ENCODE results near the gene C9orf78.

C9orf78 gene

GRCh38 chr9:129835128-129835859 lies at the start of gene C9orf78, which contains the start of gene USP20:
TSS of gene C9orf78 (minus strand) at chr9:129835275. CDS start at chr9:129835221, 54 bp downstream.
TSS of gene USP20 (plus strand) at chr9:129835458. CDS start at chr9:129852556, 17,098 bp downstream.
- Histone ChIP-seq H3K27me3 (ENCODE audit: control insufficient read depth, insufficient read depth, low read length) (no peaks in the 10 kb centered on the region), H3K9me3 (ENCODE audit: control insufficient read depth, insufficient read depth, low read depth, low read length) (no peaks in the 10 kb centered on the region), H3K4me3 (ENCODE audit: low read depth, low read length) (peak within 1 kb of the TSS; percentile 95), H3K9ac (ENCODE audit: low read length) (peak within 1 kb of the TSS; percentile 67), H3K36me3 (ENCODE audit: control insufficient read depth, insufficient read depth, low read length) (peaks cover 28% of the 10 kb centered on the region), H3K4me1 (ENCODE audit: control insufficient read depth, insufficient read depth, low read length) (peaks cover 32% of the 10 kb centered on the region), H3K27ac (ENCODE audit: low read depth, low read length) (peak within 1 kb of the TSS; percentile 58; the same call in 1 of the 2 replicates)

- H3K36me3 ChIP-seq (ENCODE audit: control insufficient read depth, insufficient read depth, low read length), result peaks cover 31% of the 10 kb centered on the region
- H3K4me1 ChIP-seq (ENCODE audit: control insufficient read depth, insufficient read depth, low read length), result peaks cover 39% of the 10 kb centered on the region
- no peaks in the 10 kb centered on the region for H3K27me3 ChIP-seq (ENCODE audit: control insufficient read depth, insufficient read depth, low read length)
- H3K27ac ChIP-seq (ENCODE audit: low read depth, low read length), result peak overlapping the region; percentile 16; the same call in 1 of the 2 replicates
- peak overlapping the region; percentile 40 for H3K9ac ChIP-seq (ENCODE audit: low read length)
- H3K4me3 ChIP-seq (ENCODE audit: low read depth, low read length), result peak overlapping the region; percentile 45
- no peaks in the 10 kb centered on the region for H3K9me3 ChIP-seq (ENCODE audit: control insufficient read depth, insufficient read depth, low read depth, low read length)
These were observed 49.3 kb upstream of the C9orf78 start for GRCh38 chr9:129884220-129885017.

GRCh38 chr9:129881547-129882324 lies 46.7 kb upstream of the C9orf78 start:
- Histone ChIP-seq H3K27me3 (ENCODE audit: control insufficient read depth, insufficient read depth, low read length) (no peaks in the 10 kb centered on the region), H3K27ac (ENCODE audit: low read depth, low read length) (no peak overlapping the region), H3K9me3 (ENCODE audit: control insufficient read depth, insufficient read depth, low read depth, low read length) (no peaks in the 10 kb centered on the region), H3K9ac (ENCODE audit: low read length) (no peak overlapping the region), H3K36me3 (ENCODE audit: control insufficient read depth, insufficient read depth, low read length) (peaks cover 40% of the 10 kb centered on the region), H3K4me3 (ENCODE audit: low read depth, low read length) (no peak overlapping the region), H3K4me1 (ENCODE audit: control insufficient read depth, insufficient read depth, low read length) (peaks cover 27% of the 10 kb centered on the region)

- Histone ChIP-seq H3K36me3 (ENCODE audit: control insufficient read depth, insufficient read depth, low read length) (peaks cover 45% of the 10 kb centered on the region), H3K4me1 (ENCODE audit: control insufficient read depth, insufficient read depth, low read length) (peaks cover 20% of the 10 kb centered on the region), H3K27ac (ENCODE audit: low read depth, low read length) (no peak overlapping the region), H3K4me3 (ENCODE audit: low read depth, low read length) (no peak overlapping the region), H3K9me3 (ENCODE audit: control insufficient read depth, insufficient read depth, low read depth, low read length) (no peaks in the 10 kb centered on the region), H3K27me3 (ENCODE audit: control insufficient read depth, insufficient read depth, low read length) (no peaks in the 10 kb centered on the region), H3K9ac (ENCODE audit: low read length) (no peak overlapping the region)
These were observed 45.8 kb upstream of the C9orf78 start for GRCh38 chr9:129880654-129881546.

- Histone ChIP-seq H3K36me3 (ENCODE audit: control insufficient read depth, insufficient read depth, low read length) (peaks cover 52% of the 10 kb centered on the region), H3K27ac (ENCODE audit: low read depth, low read length) (no peak overlapping the region), H3K4me3 (ENCODE audit: low read depth, low read length) (no peak overlapping the region), H3K9me3 (ENCODE audit: control insufficient read depth, insufficient read depth, low read depth, low read length) (no peaks in the 10 kb centered on the region), H3K9ac (ENCODE audit: low read length) (no peak overlapping the region), H3K4me1 (ENCODE audit: control insufficient read depth, insufficient read depth, low read length) (peaks cover 15% of the 10 kb centered on the region), H3K27me3 (ENCODE audit: control insufficient read depth, insufficient read depth, low read length) (no peaks in the 10 kb centered on the region)
These were observed 45.0 kb upstream of the C9orf78 start for GRCh38 chr9:129879991-129880653.

- Histone ChIP-seq H3K9ac (ENCODE audit: low read length) (no peak overlapping the region), H3K27ac (ENCODE audit: low read depth, low read length) (no peak overlapping the region), H3K9me3 (ENCODE audit: control insufficient read depth, insufficient read depth, low read depth, low read length) (no peaks in the 10 kb centered on the region), H3K4me3 (ENCODE audit: low read depth, low read length) (no peak overlapping the region), H3K36me3 (ENCODE audit: control insufficient read depth, insufficient read depth, low read length) (peaks cover 61% of the 10 kb centered on the region), H3K27me3 (ENCODE audit: control insufficient read depth, insufficient read depth, low read length) (no peaks in the 10 kb centered on the region), H3K4me1 (ENCODE audit: control insufficient read depth, insufficient read depth, low read length) (peaks cover 7% of the 10 kb centered on the region)
These were observed 44.1 kb upstream of the C9orf78 start for GRCh38 chr9:129879103-129879699.

GRCh38 chr9:129878291-129878690 lies 43.2 kb upstream of the C9orf78 start:
- Histone ChIP-seq H3K36me3 (ENCODE audit: control insufficient read depth, insufficient read depth, low read length) (peaks cover 67% of the 10 kb centered on the region), H3K4me1 (ENCODE audit: control insufficient read depth, insufficient read depth, low read length) (peaks cover 4% of the 10 kb centered on the region; the same call in 1 of the 2 replicates), H3K4me3 (ENCODE audit: low read depth, low read length) (no peak overlapping the region), H3K27ac (ENCODE audit: low read depth, low read length) (no peak overlapping the region), H3K27me3 (ENCODE audit: control insufficient read depth, insufficient read depth, low read length) (no peaks in the 10 kb centered on the region), H3K9me3 (ENCODE audit: control insufficient read depth, insufficient read depth, low read depth, low read length) (no peaks in the 10 kb centered on the region), H3K9ac (ENCODE audit: low read length) (no peak overlapping the region)

- Histone ChIP-seq H3K4me1 (ENCODE audit: control insufficient read depth, insufficient read depth, low read length) (peaks cover 4% of the 10 kb centered on the region; the same call in 1 of the 2 replicates), H3K36me3 (ENCODE audit: control insufficient read depth, insufficient read depth, low read length) (peaks cover 61% of the 10 kb centered on the region), H3K27me3 (ENCODE audit: control insufficient read depth, insufficient read depth, low read length) (no peaks in the 10 kb centered on the region), H3K9me3 (ENCODE audit: control insufficient read depth, insufficient read depth, low read depth, low read length) (no peaks in the 10 kb centered on the region), H3K27ac (ENCODE audit: low read depth, low read length) (no peak overlapping the region), H3K9ac (ENCODE audit: low read length) (no peak overlapping the region), H3K4me3 (ENCODE audit: low read depth, low read length) (no peak overlapping the region)
These were observed 41.7 kb upstream of the C9orf78 start for GRCh38 chr9:129876815-129877214.

GRCh38 chr9:129875687-129876395 lies 40.8 kb upstream of the C9orf78 start:
- no peak overlapping the region for H3K9ac ChIP-seq (ENCODE audit: low read length)
- no peak overlapping the region for H3K4me3 ChIP-seq (ENCODE audit: low read depth, low read length)
- H3K9me3 ChIP-seq (ENCODE audit: control insufficient read depth, insufficient read depth, low read depth, low read length), result no peaks in the 10 kb centered on the region
- H3K36me3 ChIP-seq (ENCODE audit: control insufficient read depth, insufficient read depth, low read length), result peaks cover 51% of the 10 kb centered on the region
- peaks cover 2% of the 10 kb centered on the region; the same call in 1 of the 2 replicates for H3K4me1 ChIP-seq (ENCODE audit: control insufficient read depth, insufficient read depth, low read length)
- no peak overlapping the region for H3K27ac ChIP-seq (ENCODE audit: low read depth, low read length)
- no peaks in the 10 kb centered on the region for H3K27me3 ChIP-seq (ENCODE audit: control insufficient read depth, insufficient read depth, low read length)
